Measurements from ENCODE around the gene RANBP6.

DNA sequence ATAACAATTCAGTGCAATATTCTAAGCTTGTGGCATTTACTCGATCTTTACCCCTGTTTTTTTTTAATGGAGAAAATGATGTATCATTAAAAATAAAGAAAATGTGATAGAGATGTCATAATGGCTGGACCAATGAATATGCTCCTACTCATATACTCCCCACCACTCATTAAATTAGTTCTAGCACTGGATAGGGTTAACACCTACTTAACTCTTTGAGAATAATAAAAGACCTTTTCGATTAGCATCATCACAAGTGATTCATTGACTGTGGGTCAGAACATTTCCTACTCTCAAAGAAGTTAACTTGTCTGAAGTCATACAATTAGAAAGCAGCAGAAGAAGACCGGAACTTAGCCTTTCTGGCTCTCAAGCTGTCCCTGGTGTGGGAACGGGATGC lies 31.6 kb upstream of the RANBP6 start:
- TF ChIP-seq POLR2A (IDR thresholded peaks at IDR 0.05; ENCODE audit: low read length) (no peak), GATA1 (IDR thresholded peaks at IDR 0.05; ENCODE audit: low read depth, low read length) (no peak)

Data from erythroblast (primary cell).